Bladder microvascular endothelial cell (primary cell): Measurements from ENCODE around the gene CARD10. TPM values are rescaled to one million over a fixed set of nuclear protein-coding genes. Genes with fewer than 3 reads are reported as not detected.

Experiments
- total RNA-seq: library from RNA; depleted of rRNA; stranded (reverse); fragments of >200 nt; gene quantifications from 2 replicates; pipeline ENCODE4 v1.2.3, GENCODE V29; 2014

CARD10 gene, protein sequence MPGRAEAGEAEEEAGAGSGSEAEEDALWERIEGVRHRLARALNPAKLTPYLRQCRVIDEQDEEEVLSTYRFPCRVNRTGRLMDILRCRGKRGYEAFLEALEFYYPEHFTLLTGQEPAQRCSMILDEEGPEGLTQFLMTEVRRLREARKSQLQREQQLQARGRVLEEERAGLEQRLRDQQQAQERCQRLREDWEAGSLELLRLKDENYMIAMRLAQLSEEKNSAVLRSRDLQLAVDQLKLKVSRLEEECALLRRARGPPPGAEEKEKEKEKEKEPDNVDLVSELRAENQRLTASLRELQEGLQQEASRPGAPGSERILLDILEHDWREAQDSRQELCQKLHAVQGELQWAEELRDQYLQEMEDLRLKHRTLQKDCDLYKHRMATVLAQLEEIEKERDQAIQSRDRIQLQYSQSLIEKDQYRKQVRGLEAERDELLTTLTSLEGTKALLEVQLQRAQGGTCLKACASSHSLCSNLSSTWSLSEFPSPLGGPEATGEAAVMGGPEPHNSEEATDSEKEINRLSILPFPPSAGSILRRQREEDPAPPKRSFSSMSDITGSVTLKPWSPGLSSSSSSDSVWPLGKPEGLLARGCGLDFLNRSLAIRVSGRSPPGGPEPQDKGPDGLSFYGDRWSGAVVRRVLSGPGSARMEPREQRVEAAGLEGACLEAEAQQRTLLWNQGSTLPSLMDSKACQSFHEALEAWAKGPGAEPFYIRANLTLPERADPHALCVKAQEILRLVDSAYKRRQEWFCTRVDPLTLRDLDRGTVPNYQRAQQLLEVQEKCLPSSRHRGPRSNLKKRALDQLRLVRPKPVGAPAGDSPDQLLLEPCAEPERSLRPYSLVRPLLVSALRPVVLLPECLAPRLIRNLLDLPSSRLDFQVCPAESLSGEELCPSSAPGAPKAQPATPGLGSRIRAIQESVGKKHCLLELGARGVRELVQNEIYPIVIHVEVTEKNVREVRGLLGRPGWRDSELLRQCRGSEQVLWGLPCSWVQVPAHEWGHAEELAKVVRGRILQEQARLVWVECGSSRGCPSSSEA
- 29.6 and 37.2 TPM in 2 replicates for total RNA-seq

DNA sequence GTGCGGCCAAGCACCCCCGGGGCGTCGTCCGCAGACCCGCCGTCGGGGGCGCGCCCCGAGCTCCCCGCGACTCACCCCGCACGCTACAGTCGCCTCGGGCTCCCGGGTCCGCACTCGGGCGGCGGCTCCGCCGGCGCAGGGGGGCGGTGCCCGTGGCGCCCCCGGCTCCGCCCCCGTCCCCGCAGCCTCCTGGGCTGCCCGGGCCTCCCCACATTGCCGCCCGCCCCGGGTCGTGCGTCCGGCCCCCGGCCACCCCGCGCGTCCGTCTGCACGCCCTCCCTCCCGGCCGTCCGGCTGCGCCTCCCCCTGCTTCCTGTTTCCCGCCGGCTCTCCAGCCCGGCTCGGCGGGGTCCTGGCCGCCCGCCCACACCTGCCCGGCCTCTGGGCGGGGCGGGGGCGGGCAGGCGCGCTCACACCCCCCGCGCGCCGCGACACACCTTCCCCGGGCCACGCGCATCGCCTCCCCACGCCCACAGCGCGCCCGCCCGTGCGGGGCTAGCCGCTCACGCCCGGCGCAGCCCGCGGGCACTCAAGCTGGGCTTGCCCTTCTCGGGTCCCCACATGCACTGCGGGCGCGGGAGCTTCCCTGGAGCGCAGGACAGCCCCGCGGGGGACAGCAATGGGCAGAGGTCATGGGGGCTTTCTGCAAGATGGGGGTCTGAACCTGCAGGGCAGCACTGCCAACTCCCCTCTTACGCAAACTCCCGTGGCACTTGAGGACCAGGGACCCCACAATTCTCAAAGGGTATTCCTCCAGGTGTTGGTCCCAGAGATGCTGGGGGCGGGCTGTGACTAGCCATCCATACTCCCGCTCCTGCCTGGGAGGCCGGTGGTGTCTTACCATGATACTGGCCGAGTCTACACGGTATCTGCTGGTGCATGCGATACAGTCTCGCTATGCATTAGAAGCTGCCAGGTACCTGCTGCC, at the start of gene CARD10:
CARD10 (minus strand) TSS at position 148 of the 928 bp plus-strand sequence. CDS start 215 bp downstream, outside the sequence.

GRCh38 chr22:37559901-37560607, 40.8 kb upstream of the CARD10 start, which contains the start of gene CDC42EP1:
CDC42EP1 (plus strand) TSS chr22:37560480; CDS start chr22:37566350, 5,870 bp downstream.

DNA sequence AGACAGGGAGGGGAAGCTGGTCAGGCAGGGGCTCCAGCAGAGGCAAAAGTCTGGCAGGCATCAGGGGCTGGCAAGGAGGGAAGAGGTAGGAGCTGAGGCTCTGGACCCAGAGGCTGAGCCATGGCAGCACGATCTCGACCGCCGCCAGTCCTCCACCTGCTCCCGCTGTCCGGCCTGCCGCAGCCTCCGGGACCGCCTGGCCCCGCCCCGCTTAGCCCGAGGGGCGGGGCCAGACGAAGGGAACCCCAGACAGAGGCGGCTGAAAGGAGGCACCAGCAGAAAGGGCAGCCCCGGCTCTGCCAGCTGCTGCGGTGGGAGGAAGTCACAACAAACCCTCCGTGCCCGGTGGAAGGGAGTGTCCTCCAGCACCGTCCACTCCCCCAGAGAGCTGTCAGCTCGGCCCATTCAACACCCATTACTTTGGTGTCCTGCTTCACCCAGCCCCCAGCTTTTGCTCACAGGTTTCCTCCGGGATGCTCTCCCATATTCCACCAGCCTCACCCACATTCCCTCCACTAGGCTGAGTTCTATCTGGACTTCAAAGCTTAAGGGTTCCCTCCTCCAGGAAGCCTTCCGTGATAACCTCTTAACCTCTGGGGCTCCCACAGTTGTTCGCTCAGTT, 32.9 kb downstream of the CARD10 start, which contains the start of gene MFNG:
MFNG (minus strand) TSS at position 161 of the 622 bp plus-strand sequence. CDS start 207 bp downstream, outside the sequence.

Other genes starting within 250 kb of the CARD10 start
- gene CYTH4, start 236.9 kb downstream of the CARD10 start, total RNA-seq = 0.06 TPM in 1 of 2 replicates, not detected in the other
- under 0.01 and 0.06 TPM in 2 replicates for gene ELFN2, start 91.9 kb downstream of the CARD10 start, total RNA-seq
- gene MFNG, start 33.0 kb downstream of the CARD10 start, total RNA-seq = 82.4 and 129 TPM in 2 replicates
- gene CDC42EP1, start 41.1 kb upstream of the CARD10 start, total RNA-seq = 13.3 and 18.5 TPM in 2 replicates
- not detected in 2 replicates for gene LGALS2, start 60.7 kb upstream of the CARD10 start, total RNA-seq
- gene GGA1, start 89.4 kb upstream of the CARD10 start, total RNA-seq = 25.4 and 50.4 TPM in 2 replicates
- 0.16 and 1.8 TPM in 2 replicates for gene SH3BP1, start 120.3 kb upstream of the CARD10 start, total RNA-seq
- 4.9 and 8.4 TPM in 2 replicates for gene PDXP, start 139.3 kb upstream of the CARD10 start, total RNA-seq
- 4,257 and 8,992 TPM in 2 replicates for gene LGALS1, start 156.2 kb upstream of the CARD10 start, total RNA-seq
- gene NOL12, start 166.9 kb upstream of the CARD10 start, total RNA-seq = 23.2 and 26.6 TPM in 2 replicates
- gene TRIOBP, start 177.6 kb upstream of the CARD10 start, total RNA-seq = 85.0 and 210 TPM in 2 replicates